ENCODE results near the gene SLC16A13.

SLC16A13 gene

GRCh38 chr17:7014261-7014994 lies 21.4 kb upstream of the SLC16A13 start:
- peak; percentile 91 to 94 for DNase-seq

DNA sequence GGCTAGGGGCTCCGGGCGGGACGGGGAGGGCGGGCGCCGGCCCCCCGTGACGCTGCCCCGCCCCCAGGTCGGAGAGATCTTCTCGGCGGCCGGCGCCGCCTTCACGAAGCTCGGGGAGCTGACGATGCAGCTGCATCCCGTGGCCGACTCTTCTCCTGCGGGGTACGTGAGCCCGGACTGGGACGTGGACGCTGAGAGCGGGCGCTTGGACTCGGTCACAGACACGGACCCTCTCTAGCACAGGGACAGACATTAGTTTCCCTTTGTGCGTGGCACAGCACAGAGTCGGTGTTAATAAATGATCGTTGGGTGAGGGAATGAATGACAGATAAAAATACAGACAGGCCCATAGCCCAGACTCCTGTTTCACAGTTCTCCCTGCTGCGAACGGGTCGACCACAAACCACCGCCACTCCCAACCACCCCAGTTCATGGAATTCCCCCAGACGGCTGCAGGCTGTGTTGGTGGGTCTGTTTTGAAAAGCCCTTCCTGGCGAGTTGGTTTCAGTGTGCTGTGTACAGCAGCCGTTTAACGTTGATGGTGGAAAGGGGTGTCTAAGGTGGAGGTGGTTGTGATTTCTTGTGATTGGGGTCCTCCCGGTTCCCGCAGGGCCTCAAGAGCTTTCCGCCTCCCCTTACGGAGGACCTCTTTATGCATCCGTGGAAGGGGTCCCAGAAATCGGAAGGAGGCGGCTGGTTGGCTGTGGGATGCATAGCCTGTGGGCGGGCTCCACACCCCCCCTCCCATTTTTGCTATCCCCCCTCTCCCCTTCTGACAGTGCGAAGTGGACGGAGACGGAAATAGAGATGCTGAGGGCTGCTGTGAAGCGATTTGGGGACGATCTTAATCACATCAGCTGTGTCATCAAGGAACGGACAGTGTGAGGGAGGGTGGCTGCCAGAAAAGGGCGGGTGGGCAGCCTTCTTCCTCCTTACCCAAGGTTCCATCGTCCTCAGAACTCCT lies 20.5 kb upstream of the SLC16A13 start:
- no peak for DNase-seq

- no peak for DNase-seq
These were observed 19.4 kb upstream of the SLC16A13 start for GRCh38 chr17:7016418-7016817.

DNA sequence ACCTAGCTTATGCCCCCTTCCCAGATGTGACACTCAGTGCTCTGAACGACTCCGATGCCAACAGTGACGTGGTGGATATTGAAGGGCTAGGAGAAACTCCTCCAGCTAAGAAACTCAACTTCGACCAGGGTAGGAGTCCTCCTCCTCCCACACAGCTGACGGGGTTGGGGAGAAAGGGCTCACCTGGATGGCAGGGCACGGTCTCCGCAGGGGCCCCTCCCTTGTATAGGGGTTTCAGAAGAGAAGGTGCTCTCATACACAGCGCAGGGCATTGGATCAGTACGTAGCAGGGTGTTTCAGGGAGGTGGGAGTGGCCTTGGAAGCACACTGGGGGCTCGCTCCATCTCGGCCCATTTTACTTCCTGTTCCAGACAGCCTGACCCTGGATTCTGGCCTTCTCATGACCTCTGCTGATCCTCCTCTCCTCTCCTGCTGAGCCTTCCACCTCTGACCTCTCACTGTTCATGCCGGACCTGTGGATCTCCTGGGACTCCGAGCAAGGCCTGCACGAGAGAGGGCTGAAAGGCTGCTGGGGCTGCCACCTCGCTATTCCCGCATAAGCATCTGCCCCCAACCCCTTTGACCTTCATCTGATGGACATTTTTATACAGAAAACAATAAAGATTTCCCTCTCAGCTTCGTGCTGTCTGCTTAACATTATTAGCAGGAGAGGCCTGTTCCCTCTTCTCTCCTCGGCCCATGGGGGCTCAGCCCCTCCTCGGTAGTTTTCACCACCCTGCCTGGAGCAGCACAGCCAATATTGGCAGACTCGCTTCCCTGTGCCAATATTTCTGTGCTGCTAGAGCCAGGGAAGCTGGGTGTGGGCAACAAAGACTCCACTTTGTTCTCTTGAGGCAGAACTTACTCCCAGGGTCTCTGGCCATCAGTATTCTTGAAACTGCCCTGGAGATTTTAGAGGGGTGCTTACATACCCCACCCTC lies 18.7 kb upstream of the SLC16A13 start:
- no peak for DNase-seq

- no peak for DNase-seq
These were observed 18.0 kb upstream of the SLC16A13 start for GRCh38 chr17:7017827-7018200.

DNA sequence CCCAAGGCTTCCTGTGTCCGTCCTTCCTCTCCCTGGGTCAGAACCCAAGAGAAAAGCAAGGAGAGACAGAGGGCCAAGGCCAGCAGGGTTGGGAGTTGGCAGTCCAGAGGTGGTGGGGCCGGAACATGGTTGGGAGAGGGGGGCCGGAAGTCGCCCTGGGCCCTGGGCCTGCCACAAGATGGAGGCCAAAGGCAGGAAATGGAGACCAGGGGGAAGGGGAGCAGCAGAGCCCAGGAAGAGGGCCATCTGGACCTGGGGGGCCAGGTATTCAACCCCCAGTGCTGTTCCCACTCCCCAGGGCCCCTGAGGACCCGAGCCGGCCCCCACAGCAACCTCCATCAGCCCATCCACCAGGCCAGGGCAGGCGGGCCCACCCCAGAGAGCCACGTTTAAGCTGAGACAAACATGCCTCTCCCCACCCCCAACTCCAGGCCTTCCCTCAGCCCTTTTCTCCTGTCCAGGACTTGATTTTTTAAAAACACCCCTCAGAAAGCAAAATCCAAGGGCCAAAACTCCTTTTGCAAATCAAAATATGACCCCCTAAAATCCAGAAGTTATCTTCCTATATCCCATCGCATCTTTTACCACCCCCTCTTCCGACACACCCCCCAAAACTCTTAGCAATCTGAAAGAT lies 17.4 kb upstream of the SLC16A13 start:
- DNase-seq: no peak

DNA sequence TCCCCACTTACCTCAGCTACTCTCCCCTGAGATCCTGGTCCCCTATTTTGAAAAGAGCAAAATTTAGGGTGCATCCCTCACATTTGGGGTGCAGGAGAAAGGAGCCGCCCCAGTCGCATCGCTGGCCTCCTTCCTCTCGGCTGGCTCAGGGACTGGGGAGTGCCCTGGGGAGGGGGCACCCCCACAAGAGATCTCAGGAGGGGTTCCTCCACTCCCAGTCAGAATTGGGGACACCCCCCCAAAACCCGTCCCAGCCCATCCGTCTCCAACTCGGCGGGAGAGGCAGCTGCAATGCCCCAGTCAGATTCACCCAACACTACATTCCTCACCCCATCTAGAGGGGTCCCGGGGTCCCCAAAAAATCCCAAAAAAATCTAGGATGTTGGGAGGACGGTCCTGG lies 16.4 kb upstream of the SLC16A13 start:
- DNase-seq: no peak

GRCh38 chr17:7019839-7020519 lies 15.8 kb upstream of the SLC16A13 start:
- DNase-seq: peak in 1 of 2 experiments; percentile 36

DNA sequence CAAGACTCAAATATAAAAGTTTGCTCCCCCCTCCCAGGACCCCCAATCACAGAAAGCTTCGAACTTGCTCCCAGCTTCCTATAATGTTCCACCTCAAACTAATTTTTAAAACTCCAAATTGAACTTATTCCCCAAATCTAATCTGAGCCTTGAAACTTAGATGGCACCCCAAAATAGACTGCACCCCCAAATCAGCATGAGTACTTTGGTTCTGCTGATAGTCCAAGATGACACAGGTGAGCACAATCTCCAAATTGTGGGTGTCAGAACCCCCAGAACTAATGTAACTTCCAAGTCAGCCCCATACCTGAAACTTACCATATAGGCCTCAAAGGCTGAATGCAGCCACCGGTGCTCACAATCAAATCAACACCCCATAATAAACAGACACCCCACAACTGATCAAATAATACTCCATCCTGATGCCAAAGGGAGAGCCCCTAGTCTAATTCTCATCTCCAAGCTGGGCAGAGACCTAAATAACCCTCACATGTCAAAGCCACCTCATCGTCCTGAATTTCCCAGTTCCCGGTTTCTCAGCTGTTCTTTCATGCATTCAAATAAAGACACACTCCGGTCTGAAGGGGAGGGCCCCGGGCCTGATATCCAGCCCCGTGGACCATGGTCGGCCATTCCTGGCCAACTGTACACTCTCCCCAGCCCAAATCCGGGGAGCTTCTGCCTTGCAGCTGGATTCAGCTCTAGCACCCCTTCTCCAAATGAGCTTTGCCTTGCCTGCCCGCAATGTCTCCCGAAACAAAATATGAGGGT lies 14.7 kb upstream of the SLC16A13 start:
- DNase-seq: no peak

DNA sequence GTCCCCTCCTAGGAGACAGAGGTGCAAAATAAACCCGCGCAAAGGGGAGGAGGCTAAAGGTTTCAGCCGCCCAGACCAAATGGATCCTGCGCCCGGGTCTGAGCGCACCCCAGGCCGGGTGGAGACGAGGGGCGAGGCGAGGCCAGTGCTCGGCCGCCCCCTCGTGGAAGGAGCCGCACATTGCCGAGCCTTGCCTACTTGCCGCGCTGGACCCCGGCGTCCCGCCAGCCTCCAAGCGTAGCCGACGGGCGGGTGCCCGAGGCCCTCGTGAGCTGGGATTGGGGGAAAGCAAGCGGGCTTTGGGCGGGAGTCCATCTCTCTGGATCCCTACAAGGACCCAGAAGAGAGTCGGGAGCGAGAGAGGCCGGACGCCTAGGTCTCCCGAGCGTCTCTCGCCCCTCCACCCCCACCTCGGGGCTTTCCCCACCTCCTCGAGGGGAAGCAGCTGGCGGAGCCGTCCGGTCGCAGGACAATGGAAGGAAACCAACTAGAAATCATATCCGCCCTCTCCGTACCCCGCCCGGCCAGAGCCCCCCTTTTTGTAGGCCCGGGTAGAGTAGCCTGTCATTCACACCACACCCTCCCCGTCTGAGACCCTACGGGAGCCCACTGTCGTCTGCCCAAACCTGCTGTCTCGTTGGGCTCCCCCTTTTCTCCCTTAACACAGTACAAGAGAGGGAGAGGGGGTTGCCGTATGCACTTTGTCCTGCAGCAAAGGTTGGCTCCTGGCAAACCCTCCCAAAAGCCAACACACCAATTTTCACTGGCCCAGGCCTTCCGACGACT lies 13.6 kb upstream of the SLC16A13 start:
- DNase-seq: peak; percentile 33 to 80

GRCh38 chr17:7022781-7023571 lies 12.8 kb upstream of the SLC16A13 start, which contains the start of gene BCL6B:
Gene BCL6B, plus strand, starts transcription at chr17:7023050. Its CDS starts 622 bp downstream, at chr17:7023672.
- DNase-seq: peak in 1 of 2 experiments; percentile 37

- DNase-seq: peak; percentile 89 to 94
These were observed 12.0 kb upstream of the SLC16A13 start for GRCh38 chr17:7023576-7024401.

- DNase-seq: no peak
These were observed 11.4 kb upstream of the SLC16A13 start for GRCh38 chr17:7024402-7024785.

- DNase-seq: no peak
These were observed 10.6 kb upstream of the SLC16A13 start for GRCh38 chr17:7025245-7025644.

- no peak for DNase-seq
These were observed 9.2 kb upstream of the SLC16A13 start for GRCh38 chr17:7026471-7027115.

DNA sequence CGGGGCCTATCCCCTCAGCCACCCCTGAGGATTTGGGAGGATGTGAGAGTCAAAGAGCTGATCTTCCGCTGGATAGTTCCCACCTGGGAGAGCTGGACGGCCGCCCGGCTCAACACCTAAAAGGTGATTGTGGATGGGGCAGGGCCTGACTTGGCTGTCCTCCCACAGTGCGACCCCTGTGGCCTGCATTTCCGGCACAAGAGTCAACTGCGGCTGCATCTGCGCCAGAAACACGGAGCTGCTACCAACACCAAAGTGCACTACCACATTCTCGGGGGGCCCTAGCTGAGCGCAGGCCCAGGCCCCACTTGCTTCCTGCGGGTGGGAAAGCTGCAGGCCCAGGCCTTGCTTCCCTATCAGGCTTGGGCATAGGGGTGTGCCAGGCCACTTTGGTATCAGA lies 8.5 kb upstream of the SLC16A13 start:
- no peak for DNase-seq

GRCh38 chr17:7029096-7029495 lies 6.7 kb upstream of the SLC16A13 start:
- no peak for DNase-seq

DNA sequence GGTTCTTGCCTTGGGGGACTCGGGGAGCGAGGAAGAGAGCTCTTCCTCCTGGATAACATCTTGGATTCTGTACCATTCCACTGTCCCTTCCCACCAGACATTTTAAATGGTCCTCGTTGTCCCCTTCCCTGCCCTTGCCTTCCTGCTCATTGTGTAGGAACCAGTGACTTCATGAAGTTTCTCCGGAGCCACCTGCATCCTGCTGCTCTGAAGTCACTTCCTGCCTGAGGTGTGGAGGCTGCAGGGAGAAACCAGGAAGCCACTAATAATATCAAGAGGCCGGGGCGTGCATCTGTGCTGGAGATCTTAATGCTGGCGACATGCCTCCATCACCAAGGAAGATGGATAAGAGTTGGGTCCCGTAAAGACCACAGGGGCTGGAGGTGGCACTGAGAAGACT lies 6.2 kb upstream of the SLC16A13 start:
- DNase-seq: no peak

Measured in NCI-H1930 (cell line).